Esophagus muscularis mucosa (tissue), 4 donors: Measurements from ENCODE around the gene GRPEL2.

Source experiments
- EP300 ChIP-seq: sonication (generic); formaldehyde crosslinking; IDR thresholded peaks from one replicate; pipeline ENCODE4 v1.6.1; 2017; ENCODE audit warnings: antibody characterized with exemption
- POLR2A ChIP-seq: fragments of 450-650 bp; IDR thresholded peaks from one replicate; pipeline ENCODE4 v1.6.1; 2017; ENCODE audit warnings: antibody characterized with exemption, moderate library complexity, mild to moderate bottlenecking, low read depth
- POLR2AphosphoS5 ChIP-seq, 2 donors: sonication (generic); formaldehyde crosslinking; IDR thresholded peaks; one replicate each; pipeline ENCODE4 v1.6.1; 2017; ENCODE audit warnings: antibody characterized with exemption in 2 of 2
- TF ChIP-seq, protein P1 (sequence below), 3 experiments: fragments of 200-600 bp in 2 of 3; fragments of 450-650 bp in 1 of 3; sonication (generic) in 2 of 3; IDR thresholded peaks; one replicate each; pipeline ENCODE4 v1.5.1; 2017 to 2019; ENCODE audit warnings: antibody characterized with exemption in 3 of 3, mild to moderate bottlenecking in 2 of 3, moderate library complexity in 1 of 3

- TF ChIP-seq, protein P1, sequence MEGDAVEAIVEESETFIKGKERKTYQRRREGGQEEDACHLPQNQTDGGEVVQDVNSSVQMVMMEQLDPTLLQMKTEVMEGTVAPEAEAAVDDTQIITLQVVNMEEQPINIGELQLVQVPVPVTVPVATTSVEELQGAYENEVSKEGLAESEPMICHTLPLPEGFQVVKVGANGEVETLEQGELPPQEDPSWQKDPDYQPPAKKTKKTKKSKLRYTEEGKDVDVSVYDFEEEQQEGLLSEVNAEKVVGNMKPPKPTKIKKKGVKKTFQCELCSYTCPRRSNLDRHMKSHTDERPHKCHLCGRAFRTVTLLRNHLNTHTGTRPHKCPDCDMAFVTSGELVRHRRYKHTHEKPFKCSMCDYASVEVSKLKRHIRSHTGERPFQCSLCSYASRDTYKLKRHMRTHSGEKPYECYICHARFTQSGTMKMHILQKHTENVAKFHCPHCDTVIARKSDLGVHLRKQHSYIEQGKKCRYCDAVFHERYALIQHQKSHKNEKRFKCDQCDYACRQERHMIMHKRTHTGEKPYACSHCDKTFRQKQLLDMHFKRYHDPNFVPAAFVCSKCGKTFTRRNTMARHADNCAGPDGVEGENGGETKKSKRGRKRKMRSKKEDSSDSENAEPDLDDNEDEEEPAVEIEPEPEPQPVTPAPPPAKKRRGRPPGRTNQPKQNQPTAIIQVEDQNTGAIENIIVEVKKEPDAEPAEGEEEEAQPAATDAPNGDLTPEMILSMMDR (IDR thresholded peaks at IDR 0.05) = peak; percentile 69 to 76 (median 70)
- TF ChIP-seq EP300 (no peak), POLR2A (no peak), POLR2AphosphoS5 (IDR thresholded peaks at IDR 0.05) (no peak)
Measured at GRCh38 chr5:149317281-149318048, 27.8 kb upstream of the GRPEL2 start.
